Measurements from ENCODE around the gene VIPR2. TPM values are rescaled to one million over a fixed set of nuclear protein-coding genes. Genes with fewer than 3 reads are reported as not detected.
A peak's percentile ranks its signal among the peaks of the same experiment; 100 is the strongest.

VIPR2 gene
- total and polyA plus RNA-seq, 3 donors from 2014 or later = 2.5 to 5.3 (median 4.9) TPM

- peak overlapping the region; percentile 59 to 63 for H3K27ac ChIP-seq
- H3K4me3 ChIP-seq = no peak overlapping the region
- peaks cover 27% of the 10 kb centered on the region for H3K4me1 ChIP-seq
- H3K36me3 ChIP-seq (ENCODE audit: low read depth, missing control alignments) = no peaks in the 10 kb centered on the region
- no peak for TF ChIP-seq POLR2A (IDR thresholded peaks at IDR 0.05)
- intact Hi-C loops (cut with DNase I; ENCODE audit: low total_unique reads) = no loop called here
- no peaks in the 10 kb centered on the region for H3K9me3 ChIP-seq
- no peak for DNase-seq
- WGBS, 2 donors = 80 to 82% methylated on average over 6 of the region's 6 CpGs
- H3K27me3 ChIP-seq = no peaks in the 10 kb centered on the region
Observed at GRCh38 chr7:159015081-159015453, 129.6 kb downstream of the VIPR2 start.

- 66 to 89% methylated on average over 16 to 20 of the region's 20 CpGs for WGBS, 2 donors
- H3K27ac ChIP-seq = peak overlapping the region in 1 of 2 donors; percentile 63
Observed at GRCh38 chr7:159014297-159015062, 130.2 kb downstream of the VIPR2 start.

GRCh38 chr7:159013825-159014289 lies 130.8 kb downstream of the VIPR2 start:
- intact Hi-C loops (cut with DNase I; ENCODE audit: low total_unique reads) = no loop called here
- Histone ChIP-seq H3K4me1 (peaks cover 27% of the 10 kb centered on the region), H3K4me3 (no peak overlapping the region), H3K9me3 (no peaks in the 10 kb centered on the region), H3K27ac (no peak overlapping the region), H3K27me3 (no peaks in the 10 kb centered on the region), H3K36me3 (ENCODE audit: low read depth, missing control alignments) (no peaks in the 10 kb centered on the region)
- no peak for DNase-seq
- 91 to 92% methylated on average over 9 of the region's 9 CpGs for WGBS, 2 donors
- TF ChIP-seq POLR2A (IDR thresholded peaks at IDR 0.05) = no peak
- TF ChIP-seq, protein P1, sequence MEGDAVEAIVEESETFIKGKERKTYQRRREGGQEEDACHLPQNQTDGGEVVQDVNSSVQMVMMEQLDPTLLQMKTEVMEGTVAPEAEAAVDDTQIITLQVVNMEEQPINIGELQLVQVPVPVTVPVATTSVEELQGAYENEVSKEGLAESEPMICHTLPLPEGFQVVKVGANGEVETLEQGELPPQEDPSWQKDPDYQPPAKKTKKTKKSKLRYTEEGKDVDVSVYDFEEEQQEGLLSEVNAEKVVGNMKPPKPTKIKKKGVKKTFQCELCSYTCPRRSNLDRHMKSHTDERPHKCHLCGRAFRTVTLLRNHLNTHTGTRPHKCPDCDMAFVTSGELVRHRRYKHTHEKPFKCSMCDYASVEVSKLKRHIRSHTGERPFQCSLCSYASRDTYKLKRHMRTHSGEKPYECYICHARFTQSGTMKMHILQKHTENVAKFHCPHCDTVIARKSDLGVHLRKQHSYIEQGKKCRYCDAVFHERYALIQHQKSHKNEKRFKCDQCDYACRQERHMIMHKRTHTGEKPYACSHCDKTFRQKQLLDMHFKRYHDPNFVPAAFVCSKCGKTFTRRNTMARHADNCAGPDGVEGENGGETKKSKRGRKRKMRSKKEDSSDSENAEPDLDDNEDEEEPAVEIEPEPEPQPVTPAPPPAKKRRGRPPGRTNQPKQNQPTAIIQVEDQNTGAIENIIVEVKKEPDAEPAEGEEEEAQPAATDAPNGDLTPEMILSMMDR (IDR thresholded peaks at IDR 0.05) = no peak

More at GRCh38 chr7:159014297-159015062, 130.2 kb downstream of the VIPR2 start:
- no peak for DNase-seq
- H3K27me3 ChIP-seq = no peaks in the 10 kb centered on the region
- intact Hi-C loops (cut with DNase I; ENCODE audit: low total_unique reads) = no loop called here
- peaks cover 27% of the 10 kb centered on the region for H3K4me1 ChIP-seq
- no peaks in the 10 kb centered on the region for H3K9me3 ChIP-seq
- H3K36me3 ChIP-seq (ENCODE audit: low read depth, missing control alignments) = no peaks in the 10 kb centered on the region
- TF ChIP-seq, protein P1 (IDR thresholded peaks at IDR 0.05) = no peak
- no peak for TF ChIP-seq POLR2A (IDR thresholded peaks at IDR 0.05)
- H3K4me3 ChIP-seq = no peak overlapping the region

GRCh38 chr7:159013181-159013690 lies 131.4 kb downstream of the VIPR2 start:
- no peak overlapping the region for H3K4me3 ChIP-seq

More at GRCh38 chr7:159013181-159013690, 131.4 kb downstream of the VIPR2 start:
- TF ChIP-seq POLR2A (IDR thresholded peaks at IDR 0.05) = no peak
- TF ChIP-seq, protein P1 (IDR thresholded peaks at IDR 0.05) = no peak
- Histone ChIP-seq H3K4me1 (peaks cover 30% of the 10 kb centered on the region), H3K9me3 (no peaks in the 10 kb centered on the region), H3K27ac (no peak overlapping the region), H3K27me3 (no peaks in the 10 kb centered on the region), H3K36me3 (ENCODE audit: low read depth, missing control alignments) (no peaks in the 10 kb centered on the region)
- intact Hi-C loops (cut with DNase I; ENCODE audit: low total_unique reads) = no loop called here
- no peak for DNase-seq
- 85 to 86% methylated on average over 18 of the region's 18 CpGs for WGBS, 2 donors
